Tibial nerve (tissue), 4 donors: ENCODE measurements around the gene GPR42. TPM values are rescaled to one million over a fixed set of nuclear protein-coding genes. Genes with fewer than 3 reads are reported as not detected.

Experiments
- DNase-seq, 2 donors: peaks; one replicate each; pipeline ENCODE4 v3.0.0-alpha.2; 2019; ENCODE audit warnings: low spot score in 2 of 2
- H3K27ac ChIP-seq, 4 donors: fragments of 200-600 bp; sonication (generic) in 3 of 4; one replicate each; pipeline ENCODE4 v1.5.1; 2017 to 2019; ENCODE audit warnings: mild to moderate bottlenecking in 1 of 4
- H3K27me3 ChIP-seq, 2 donors: fragments of 200-600 bp; sonication (generic) in 1 of 2; one replicate each; pipeline versions ENCODE4 v1.5.1 to v1.6.0; 2017 to 2019
- H3K36me3 ChIP-seq, 3 donors: fragments of 200-600 bp; sonication (generic); one replicate each; pipeline ENCODE4 v1.5.1; 2018 to 2019
- H3K4me1 ChIP-seq, 4 donors: fragments of 200-600 bp; sonication (generic) in 3 of 4; one replicate each; pipeline ENCODE4 v1.5.1; 2017 to 2019
- H3K4me3 ChIP-seq, 4 donors: fragments of 200-600 bp; sonication (generic) in 3 of 4; one replicate each; pipeline ENCODE4 v1.5.1; 2017 to 2019; ENCODE audit warnings: mild to moderate bottlenecking in 1 of 4, moderate library complexity in 1 of 4
- H3K9me3 ChIP-seq, 4 donors: fragments of 200-600 bp; sonication (generic) in 3 of 4; one replicate each; pipeline ENCODE4 v1.5.1; 2017 to 2019
- CTCF ChIP-seq, 5 experiments: fragments of 200-600 bp in 3 of 5; fragments of 450-650 bp in 2 of 5; sonication (generic) in 3 of 5; IDR thresholded peaks; one replicate each; pipeline ENCODE4 v1.5.1; 2016 to 2019; ENCODE audit warnings: antibody characterized with exemption in 5 of 5, mild to moderate bottlenecking in 3 of 5, moderate library complexity in 2 of 5
- EP300 ChIP-seq, 2 donors: sonication (generic); formaldehyde crosslinking; IDR thresholded peaks; one replicate each; pipeline ENCODE4 v1.6.1; 2017; ENCODE audit warnings: antibody characterized with exemption in 2 of 2, mild to moderate bottlenecking in 1 of 2
- POLR2A ChIP-seq, 2 donors: fragments of 450-650 bp; IDR thresholded peaks; one replicate each; pipeline ENCODE4 v1.6.1; 2017; ENCODE audit warnings: antibody characterized with exemption in 2 of 2, mild to moderate bottlenecking in 2 of 2, moderate library complexity in 2 of 2
- WGBS, 2 donors: methylation state at CpG; one replicate each; pipeline ENCODE4 v1.1.5; 2018; 5-methylcytosine and 5-hydroxymethylcytosine counted together
- total RNA-seq, 4 donors: library from RNA; depleted of rRNA; stranded (reverse); fragments of >200 nt; gene quantifications; one replicate each; pipeline ENCODE4 v1.1.0, GENCODE V29; 2016

The GPR42 gene
- total RNA-seq, 4 donors from 2014 or later: not detected

- H3K36me3 ChIP-seq: no peaks in the 10 kb centered on the region
Measured at GRCh38 chr19:35409191-35409590, 38.3 kb downstream of the GPR42 start.

GRCh38 chr19:35410487-35410886 is 39.6 kb downstream of the GPR42 start:
- DNase-seq: no peak
- H3K36me3 ChIP-seq: no peaks in the 10 kb centered on the region
- 79 to 81% methylated on average over 5 of the region's 5 CpGs for WGBS, 2 donors
- no peak overlapping the region for H3K27ac ChIP-seq
- no peaks in the 10 kb centered on the region for H3K27me3 ChIP-seq
- no peaks in the 10 kb centered on the region for H3K4me1 ChIP-seq
- no peak overlapping the region for H3K4me3 ChIP-seq
- no peaks in the 10 kb centered on the region for H3K9me3 ChIP-seq
- no peak for TF ChIP-seq CTCF (IDR thresholded peaks at IDR 0.05)
- no peak for TF ChIP-seq EP300 (IDR thresholded peaks at IDR 0.05)
- no peak for TF ChIP-seq POLR2A (IDR thresholded peaks at IDR 0.05)

More at GRCh38 chr19:35409191-35409590, 38.3 kb downstream of the GPR42 start:
- H3K27me3 ChIP-seq: no peaks in the 10 kb centered on the region
- H3K27ac ChIP-seq: no peak overlapping the region
- no peak for TF ChIP-seq POLR2A (IDR thresholded peaks at IDR 0.05)
- no peaks in the 10 kb centered on the region for H3K4me1 ChIP-seq
- 83 to 87% methylated on average over 5 of the region's 5 CpGs for WGBS, 2 donors
- DNase-seq: no peak
- no peaks in the 10 kb centered on the region for H3K9me3 ChIP-seq
- no peak overlapping the region for H3K4me3 ChIP-seq

- no peaks in the 10 kb centered on the region for H3K9me3 ChIP-seq
- WGBS, 2 donors: 64 to 82% methylated on average over 3 of the region's 3 CpGs
- no peaks in the 10 kb centered on the region for H3K36me3 ChIP-seq
- H3K4me3 ChIP-seq: no peak overlapping the region
- peaks cover 0 to 5% of the 10 kb centered on the region in 2 donors for H3K27me3 ChIP-seq
- no peak for TF ChIP-seq POLR2A (IDR thresholded peaks at IDR 0.05)
- no peak for TF ChIP-seq EP300 (IDR thresholded peaks at IDR 0.05)
- TF ChIP-seq CTCF (IDR thresholded peaks at IDR 0.05): no peak
- no peaks in the 10 kb centered on the region for H3K4me1 ChIP-seq
- DNase-seq: no peak
- no peak overlapping the region for H3K27ac ChIP-seq
Measured at GRCh38 chr19:35414442-35414841, 43.6 kb downstream of the GPR42 start.

- Histone ChIP-seq H3K27me3 (peaks cover 0 to 5% of the 10 kb centered on the region in 2 donors), H3K27ac (no peak overlapping the region), H3K36me3 (no peaks in the 10 kb centered on the region), H3K4me3 (no peak overlapping the region), H3K4me1 (no peaks in the 10 kb centered on the region), H3K9me3 (no peaks in the 10 kb centered on the region)
- TF ChIP-seq CTCF (IDR thresholded peaks at IDR 0.05) (no peak), POLR2A (IDR thresholded peaks at IDR 0.05) (no peak), EP300 (IDR thresholded peaks at IDR 0.05) (no peak)
- WGBS, 2 donors: 65 to 75% methylated on average over 7 of the region's 7 CpGs
- DNase-seq: no peak
Measured at GRCh38 chr19:35416331-35416730, 45.5 kb downstream of the GPR42 start.

GRCh38 chr19:35417278-35417677 is 46.4 kb downstream of the GPR42 start:
- no peaks in the 10 kb centered on the region for H3K36me3 ChIP-seq
- TF ChIP-seq EP300 (IDR thresholded peaks at IDR 0.05) (no peak), POLR2A (IDR thresholded peaks at IDR 0.05) (no peak), CTCF (IDR thresholded peaks at IDR 0.05) (no peak)
- peaks cover 0 to 5% of the 10 kb centered on the region in 2 donors for H3K27me3 ChIP-seq
- no peak overlapping the region for H3K27ac ChIP-seq
- H3K9me3 ChIP-seq: no peaks in the 10 kb centered on the region
- H3K4me3 ChIP-seq: no peak overlapping the region
- H3K4me1 ChIP-seq: no peaks in the 10 kb centered on the region
- 76 to 81% methylated on average over 2 of the region's 2 CpGs for WGBS, 2 donors
- no peak for DNase-seq
